T-helper 1 cell treated with Interleukin-12 subunit alpha and Interleukin-12 subunit beta and Interleukin-4 antibody, amounts not matched to agents 30 μg/mL and 1 μg/mL, for 36 hours (primary cell): ENCODE data around the gene EIF5AL1.
"Not testable (repeated sequence)": the region's sequence is repeated elsewhere in the genome, so short reads cannot be mapped to it uniquely, and the experiment has no call there.

Experiments used
- H3K27ac Mint-ChIP-seq: one replicate; pipeline ENCODE4 v1.8.0; 2021; ENCODE audit warnings: mild to moderate bottlenecking, mixed read lengths
- H3K27me3 Mint-ChIP-seq: one replicate; pipeline ENCODE4 v1.8.0; 2021; ENCODE audit warnings: low read depth, mixed read lengths
- H3K36me3 Mint-ChIP-seq: one replicate; pipeline ENCODE4 v1.8.0; 2021; ENCODE audit warnings: low read depth, mixed read lengths
- H3K4me1 Mint-ChIP-seq: one replicate; pipeline ENCODE4 v1.8.0; 2021; ENCODE audit warnings: low read depth, mixed read lengths
- H3K4me3 Mint-ChIP-seq: one replicate; pipeline ENCODE4 v1.8.0; 2021; ENCODE audit warnings: mild to moderate bottlenecking, moderate library complexity, mixed read lengths
- H3K9me3 Mint-ChIP-seq: one replicate; pipeline ENCODE4 v1.8.0; 2021; ENCODE audit warnings: mixed read lengths

The EIF5AL1 gene

DNA sequence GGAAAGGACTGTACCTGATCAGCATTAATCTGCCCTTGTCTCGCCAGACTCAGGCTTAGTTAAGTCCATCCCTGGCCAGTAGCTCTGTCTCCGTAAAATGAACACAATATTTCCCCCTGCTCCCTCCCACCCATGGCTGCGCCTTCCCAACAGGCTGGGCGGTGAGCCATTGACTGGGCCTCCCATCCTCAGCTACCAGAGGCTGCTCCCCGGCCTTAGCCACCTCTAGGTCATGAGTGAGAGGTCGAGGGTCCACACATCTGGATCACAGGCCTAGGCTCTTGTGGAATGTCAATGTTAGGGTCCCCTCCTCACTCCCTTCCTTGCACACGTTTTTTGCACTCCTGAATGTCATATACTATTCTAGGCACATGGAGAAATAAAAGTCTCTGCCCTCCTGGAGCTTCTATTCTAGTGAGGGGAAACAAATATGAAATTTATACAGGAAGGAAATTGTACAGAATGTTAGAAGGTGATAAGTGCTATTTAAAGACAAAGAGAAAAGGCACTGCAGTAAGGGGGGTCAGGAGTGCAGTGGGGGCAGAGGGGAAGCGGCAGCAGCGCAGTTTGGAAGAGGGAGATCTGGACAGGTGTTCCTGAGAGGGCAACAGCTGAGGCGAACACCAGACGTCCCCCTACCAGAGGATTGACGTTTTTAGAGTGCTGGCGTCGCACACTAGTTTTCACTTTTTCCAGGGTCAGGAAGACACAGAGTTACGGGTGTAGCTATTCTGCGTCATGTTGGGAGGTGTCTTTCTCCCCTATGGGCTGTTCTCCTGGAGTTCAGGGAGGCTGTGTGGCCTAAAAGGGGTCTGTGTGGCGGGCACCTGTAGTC is 17.2 kb upstream of the EIF5AL1 start:
- Mint-ChIP-seq H3K27ac (no peak overlapping the region), H3K27me3 (peaks cover 33% of the 10 kb centered on the region), H3K4me3 (no peak overlapping the region), H3K4me1 (no peaks in the 10 kb centered on the region), H3K36me3 (no peaks in the 10 kb centered on the region), H3K9me3 (no peaks in the 10 kb centered on the region)

DNA sequence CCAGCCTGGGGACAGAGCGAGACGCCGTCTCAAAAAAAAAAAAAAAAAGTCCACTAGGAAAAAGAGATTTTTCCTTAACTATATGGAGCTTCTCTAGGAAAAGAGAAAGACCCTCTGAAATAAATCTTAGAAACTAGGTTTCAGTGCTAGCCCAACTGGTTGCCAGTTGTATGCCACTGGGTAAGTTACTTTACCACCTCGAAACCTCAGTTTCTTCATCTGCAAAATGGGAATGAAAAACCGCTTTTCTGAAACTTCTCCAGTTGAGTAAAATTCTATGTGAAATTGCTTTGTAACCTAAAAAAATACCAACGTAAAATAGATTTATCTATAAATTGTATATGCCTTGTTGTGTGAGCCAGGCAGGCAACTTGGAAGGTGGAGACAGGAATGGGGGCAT is 16.5 kb upstream of the EIF5AL1 start:
- Mint-ChIP-seq H3K4me1 (no peaks in the 10 kb centered on the region), H3K36me3 (no peaks in the 10 kb centered on the region), H3K4me3 (no peak overlapping the region), H3K27ac (no peak overlapping the region), H3K27me3 (peaks cover 33% of the 10 kb centered on the region), H3K9me3 (no peaks in the 10 kb centered on the region)

- Mint-ChIP-seq H3K4me1 (no peaks in the 10 kb centered on the region), H3K27ac (no peak overlapping the region), H3K27me3 (peaks cover 41% of the 10 kb centered on the region), H3K9me3 (no peaks in the 10 kb centered on the region), H3K4me3 (no peak overlapping the region), H3K36me3 (no peaks in the 10 kb centered on the region)
Measured at GRCh38 chr10:79496896-79497295, 15.4 kb upstream of the EIF5AL1 start.

DNA sequence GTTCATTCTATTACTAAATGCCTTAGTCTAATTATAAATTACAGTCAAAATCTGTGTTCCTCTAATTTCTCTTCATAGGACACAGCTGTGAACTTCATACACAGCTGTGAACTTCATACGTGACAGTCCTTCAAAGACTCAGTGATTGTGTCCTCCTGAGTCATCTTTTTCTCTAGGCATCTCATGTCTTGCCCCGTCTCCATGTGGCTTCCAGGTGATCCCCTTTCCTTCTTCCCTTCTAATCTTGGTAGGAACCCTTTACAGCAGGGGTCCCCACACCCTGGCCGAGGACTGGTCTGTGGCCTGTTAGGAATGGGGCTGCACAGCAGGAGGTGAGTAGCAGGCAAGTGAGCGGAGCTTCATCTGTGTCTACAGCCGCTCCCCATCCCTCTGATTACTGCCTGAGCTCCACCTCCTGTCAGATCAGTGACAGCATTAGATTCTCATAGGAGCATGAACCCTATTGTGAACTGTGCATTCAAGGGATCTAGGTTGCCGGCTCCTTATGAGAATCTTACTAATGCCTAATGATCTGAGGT is 14.0 kb upstream of the EIF5AL1 start:
- Mint-ChIP-seq H3K27me3 (peaks cover 49% of the 10 kb centered on the region), H3K27ac (no peak overlapping the region), H3K9me3 (no peaks in the 10 kb centered on the region), H3K4me1 (no peaks in the 10 kb centered on the region), H3K4me3 (no peak overlapping the region), H3K36me3 (no peaks in the 10 kb centered on the region)

GRCh38 chr10:79502561-79503309 is 9.6 kb upstream of the EIF5AL1 start:
- H3K4me1 Mint-ChIP-seq: peaks cover 12% of the 10 kb centered on the region
- no peak overlapping the region for H3K27ac Mint-ChIP-seq
- no peaks in the 10 kb centered on the region for H3K9me3 Mint-ChIP-seq
- no peak overlapping the region for H3K4me3 Mint-ChIP-seq
- peaks cover 2% of the 10 kb centered on the region for H3K36me3 Mint-ChIP-seq
- H3K27me3 Mint-ChIP-seq: peaks cover 45% of the 10 kb centered on the region

- H3K4me1 Mint-ChIP-seq: peaks cover 12% of the 10 kb centered on the region
- not testable (repeated sequence) for H3K27ac Mint-ChIP-seq, H3K4me3 Mint-ChIP-seq, H3K36me3 Mint-ChIP-seq, H3K9me3 Mint-ChIP-seq
- peaks cover 42% of the 10 kb centered on the region for H3K27me3 Mint-ChIP-seq
Measured at GRCh38 chr10:79503787-79504186, 8.5 kb upstream of the EIF5AL1 start.

DNA sequence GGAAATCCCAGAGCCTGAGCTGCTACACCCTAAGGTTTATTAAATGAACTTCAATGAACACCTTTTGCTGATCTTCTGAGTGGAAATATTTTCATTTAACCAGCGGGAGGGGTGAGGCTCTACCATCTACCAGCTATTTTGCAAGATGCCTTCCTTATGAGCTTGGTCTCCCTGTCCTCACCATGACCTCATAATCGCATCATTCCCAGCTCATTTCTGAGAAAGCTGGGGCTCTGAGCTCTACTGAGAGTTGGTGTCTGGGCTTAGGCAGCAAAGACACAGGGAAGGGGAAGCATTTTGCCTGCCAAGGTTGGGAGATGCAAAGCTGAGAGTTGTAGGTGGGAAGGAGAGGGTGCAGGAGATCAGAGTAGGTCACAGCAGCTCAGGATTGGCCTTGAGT is 7.8 kb upstream of the EIF5AL1 start:
- H3K27ac Mint-ChIP-seq, H3K4me3 Mint-ChIP-seq, H3K36me3 Mint-ChIP-seq, H3K9me3 Mint-ChIP-seq: not testable (repeated sequence)
- H3K27me3 Mint-ChIP-seq: peaks cover 40% of the 10 kb centered on the region
- peaks cover 12% of the 10 kb centered on the region for H3K4me1 Mint-ChIP-seq

DNA sequence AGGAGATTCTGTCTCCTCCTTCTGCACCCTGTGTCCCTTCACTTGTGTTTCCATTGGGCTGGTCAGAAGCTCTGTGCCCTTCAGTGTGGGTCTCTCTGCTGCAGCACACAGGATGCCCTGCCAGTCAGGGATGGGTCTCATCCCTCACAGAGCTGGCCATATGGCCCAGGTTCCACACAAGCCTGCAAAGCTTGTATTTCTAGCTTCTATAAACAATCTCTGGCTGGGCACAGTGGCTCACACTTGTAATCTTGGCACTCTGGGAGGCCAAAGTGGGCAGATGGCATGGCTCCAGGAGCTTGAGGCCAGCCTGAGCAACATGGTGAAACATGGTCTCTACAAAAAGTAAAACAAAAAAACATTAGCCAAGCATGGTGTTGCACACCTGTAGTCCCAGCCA is 7.0 kb upstream of the EIF5AL1 start:
- not testable (repeated sequence) for H3K27ac Mint-ChIP-seq, H3K9me3 Mint-ChIP-seq, H3K36me3 Mint-ChIP-seq, H3K4me3 Mint-ChIP-seq
- Mint-ChIP-seq H3K27me3 (peaks cover 40% of the 10 kb centered on the region), H3K4me1 (peaks cover 12% of the 10 kb centered on the region)

GRCh38 chr10:79505829-79506228 is 6.5 kb upstream of the EIF5AL1 start:
- Mint-ChIP-seq H3K27me3 (peaks cover 40% of the 10 kb centered on the region), H3K9me3 (no peaks in the 10 kb centered on the region), H3K4me1 (peaks cover 12% of the 10 kb centered on the region), H3K36me3 (peaks cover 2% of the 10 kb centered on the region), H3K27ac (no peak overlapping the region), H3K4me3 (no peak overlapping the region)

DNA sequence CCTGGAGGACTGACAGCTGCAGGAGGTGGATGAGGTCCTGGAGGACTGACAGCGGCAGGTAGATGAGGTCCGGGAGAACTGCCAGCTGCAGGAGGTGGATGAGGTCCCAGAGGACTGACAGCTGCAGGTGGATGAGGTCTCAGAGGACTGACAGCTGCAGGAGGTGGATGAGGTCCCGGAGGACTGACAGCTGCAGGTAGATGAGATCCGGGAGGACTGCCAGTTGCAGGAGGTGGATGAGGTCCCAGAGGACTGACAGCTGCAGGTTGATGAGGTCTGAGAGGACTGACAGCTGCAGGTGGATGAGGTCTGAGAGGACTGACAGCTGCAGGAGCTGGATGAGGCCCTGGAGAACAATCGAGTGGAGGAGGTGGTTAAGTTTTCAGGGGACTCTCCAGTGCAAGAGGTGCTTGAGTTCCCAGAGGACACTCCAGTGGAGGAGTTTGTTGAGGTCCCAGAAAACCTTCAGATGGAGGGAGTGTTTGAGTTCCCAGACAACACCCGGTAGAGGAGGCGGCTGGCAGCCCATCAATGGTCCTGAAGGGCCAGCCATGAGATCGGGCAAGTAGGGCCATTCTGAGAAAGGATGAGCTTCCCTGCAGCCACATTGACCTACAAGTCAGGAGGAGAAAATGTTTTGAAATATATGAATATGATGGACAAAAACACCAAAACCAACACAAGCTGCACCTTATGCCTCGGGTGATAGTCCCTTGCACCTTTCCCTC is 4.7 kb upstream of the EIF5AL1 start:
- peaks cover 2% of the 10 kb centered on the region for H3K36me3 Mint-ChIP-seq
- H3K4me1 Mint-ChIP-seq: peaks cover 12% of the 10 kb centered on the region
- H3K4me3 Mint-ChIP-seq: no peak overlapping the region
- H3K9me3 Mint-ChIP-seq: no peaks in the 10 kb centered on the region
- no peak overlapping the region for H3K27ac Mint-ChIP-seq
- peaks cover 30% of the 10 kb centered on the region for H3K27me3 Mint-ChIP-seq

DNA sequence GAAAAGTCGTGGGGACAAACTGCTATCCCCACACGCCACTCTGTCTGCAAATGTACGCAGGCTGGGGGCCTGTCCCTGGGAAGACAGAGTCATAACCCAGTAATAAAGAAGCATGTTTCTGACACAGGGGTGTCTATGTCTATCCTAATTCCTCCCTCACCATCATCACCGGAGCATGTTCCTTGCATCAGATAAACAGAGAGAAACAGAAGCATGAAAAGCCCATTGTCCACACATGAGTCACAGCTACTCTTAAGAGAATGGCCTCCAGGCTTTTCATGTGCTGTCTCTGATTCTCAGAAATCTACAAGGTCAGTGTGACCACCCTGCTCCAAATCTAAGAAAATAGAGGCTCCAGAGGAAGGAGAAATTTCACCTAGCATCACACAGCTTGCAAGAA is 4.1 kb upstream of the EIF5AL1 start:
- H3K9me3 Mint-ChIP-seq, H3K27ac Mint-ChIP-seq, H3K4me3 Mint-ChIP-seq, H3K36me3 Mint-ChIP-seq: not testable (repeated sequence)
- Mint-ChIP-seq H3K27me3 (peaks cover 24% of the 10 kb centered on the region), H3K4me1 (peaks cover 12% of the 10 kb centered on the region)

DNA sequence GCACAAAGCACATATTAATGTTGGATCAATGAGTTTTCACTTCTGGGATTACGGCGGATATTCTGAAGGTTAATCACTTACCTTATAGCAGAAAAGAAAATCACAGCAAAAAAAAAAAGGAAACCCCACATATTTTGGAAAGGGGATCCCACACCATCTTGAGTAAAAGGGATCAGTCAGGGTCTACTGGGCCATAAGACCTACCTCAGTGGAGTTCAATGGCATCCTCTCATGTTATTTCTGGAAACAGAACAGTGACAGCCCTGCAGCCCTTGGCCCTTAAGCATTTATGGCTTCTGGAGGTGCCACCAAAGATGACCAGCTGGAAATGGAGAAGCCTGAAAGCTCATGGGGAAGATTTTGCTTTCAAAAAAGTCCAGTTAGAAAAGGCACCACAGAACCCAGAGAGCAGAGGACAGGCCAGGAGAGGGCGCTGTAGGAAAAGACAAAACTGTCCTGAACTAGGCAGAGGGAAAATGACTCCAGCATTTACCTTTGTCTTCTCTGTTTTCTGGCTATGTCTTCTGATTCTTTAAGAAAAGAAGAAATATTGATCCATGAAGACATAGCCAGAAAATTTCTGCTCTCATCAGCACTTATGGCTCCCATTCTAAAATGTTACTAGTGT is 2.9 kb upstream of the EIF5AL1 start:
- H3K27ac Mint-ChIP-seq, H3K4me3 Mint-ChIP-seq, H3K9me3 Mint-ChIP-seq, H3K4me1 Mint-ChIP-seq, H3K36me3 Mint-ChIP-seq: not testable (repeated sequence)
- H3K27me3 Mint-ChIP-seq: peaks cover 22% of the 10 kb centered on the region

DNA sequence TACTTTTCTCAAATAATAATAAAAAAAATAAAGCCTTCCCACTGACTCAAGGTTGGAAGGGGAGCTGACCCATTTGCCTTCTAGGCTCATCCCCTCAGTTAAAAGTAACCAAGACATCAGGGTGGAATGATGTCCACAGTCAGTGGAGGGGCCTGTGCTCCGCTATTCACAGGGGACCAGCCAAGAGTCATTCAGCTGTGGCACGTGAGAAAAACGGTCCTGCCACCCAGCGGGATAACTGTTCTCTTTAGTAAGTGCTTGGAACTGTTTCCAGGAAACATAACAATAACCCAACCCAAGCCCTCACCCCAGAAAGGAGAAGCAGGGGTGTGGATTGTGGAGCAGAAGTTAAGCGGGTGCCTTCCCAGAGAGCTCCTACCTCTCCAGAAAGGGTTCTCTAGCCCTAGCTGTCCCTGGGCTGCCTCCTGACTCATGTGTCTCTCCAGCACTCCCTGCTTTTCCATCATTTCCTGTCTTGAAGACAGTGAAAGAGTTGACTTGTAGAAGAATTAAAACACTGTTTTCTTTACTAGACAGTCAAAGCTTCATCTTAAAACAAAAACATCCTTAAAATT is 2.3 kb upstream of the EIF5AL1 start:
- not testable (repeated sequence) for H3K27ac Mint-ChIP-seq, H3K4me3 Mint-ChIP-seq, H3K36me3 Mint-ChIP-seq, H3K4me1 Mint-ChIP-seq, H3K9me3 Mint-ChIP-seq
- peaks cover 24% of the 10 kb centered on the region for H3K27me3 Mint-ChIP-seq
